Left lung (tissue), 10 donors: Measurements from ENCODE around the gene NEURL3. TPM values are rescaled to one million over a fixed set of nuclear protein-coding genes. Genes with fewer than 3 reads are reported as not detected.

Experiments used
- ATAC-seq: fragments of 200-7000 bp; cut with Tn5 transposase; one replicate; pipeline ENCODE4 v1.9.1; 2020; ENCODE audit warnings: moderate library complexity
- DNase-seq, 4 donors: peaks; one replicate each; pipeline ENCODE4 v3.0.0-alpha.2; 2013 to 2020
- H3K27ac ChIP-seq, 2 donors: fragments of 200-600 bp; sonication (generic) in 1 of 2; one replicate each; pipeline versions ENCODE4 v1.5.0 to v1.8.0; 2020 to 2021
- H3K27me3 ChIP-seq, 2 donors: fragments of 200-600 bp; sonication (generic) in 1 of 2; one replicate each; pipeline versions ENCODE4 v1.5.0 to v1.8.0; 2020 to 2021
- H3K36me3 ChIP-seq, 2 donors: fragments of 200-600 bp; sonication (generic) in 1 of 2; one replicate each; pipeline versions ENCODE4 v1.5.0 to v1.8.0; 2020 to 2021
- H3K4me1 ChIP-seq, 2 donors: fragments of 200-600 bp; one replicate each; pipeline ENCODE4 v1.8.0; 2021
- H3K4me3 ChIP-seq, 2 donors: fragments of 200-600 bp; sonication (generic) in 1 of 2; one replicate each; pipeline versions ENCODE4 v1.5.0 to v1.8.0; 2020 to 2021; ENCODE audit warnings: mild to moderate bottlenecking in 1 of 2
- H3K9me3 ChIP-seq, 2 donors: fragments of 200-600 bp; sonication (generic) in 1 of 2; one replicate each; pipeline versions ENCODE4 v1.5.0 to v1.8.0; 2020 to 2021
- intact Hi-C, 2 donors: fragments of 100-400 bp; cut with DNase I; formaldehyde crosslinking; loops; one replicate each; pipeline versions ENCODE4 v1.11.2 to v1.14.2; 2022
- polyA plus RNA-seq, 6 donors: library from polyadenylated mRNA; unstranded; fragments of 120-200 nt; gene quantifications; one replicate each; pipeline ENCODE4 v1.2.1, GENCODE V29; 2013; ENCODE audit not compliant: insufficient read length in 6 of 6
- total RNA-seq, 2 donors: library from RNA; stranded (reverse); fragmentation: NEBNext Ultra II Directional; extraction: Animal tissue kit (Norgen Biotek cat#: 25700); gene quantifications; one replicate each; pipeline ENCODE4 v1.2.1, GENCODE V29; 2021
- TF ChIP-seq, protein P1 (sequence below), 2 donors: fragments of 200-600 bp; sonication (generic) in 1 of 2; IDR thresholded peaks; one replicate each; pipeline versions ENCODE4 v1.5.0 to v1.8.0; 2021; ENCODE audit warnings: antibody characterized with exemption in 2 of 2
- donor health status: DM: no; HTN: yes; CAD: no.
- donor health status: DM: no; HTN: no; CAD: no.

NEURL3 gene
- total and polyA plus RNA-seq, 8 donors: 0.18 to 0.62 (median 0.32) TPM

- Histone ChIP-seq H3K27ac (no peak overlapping the region), H3K4me1 (no peaks in the 10 kb centered on the region), H3K36me3 (no peaks in the 10 kb centered on the region), H3K9me3 (peaks cover 0 to 11% of the 10 kb centered on the region in 2 donors), H3K4me3 (no peak overlapping the region), H3K27me3 (no peaks in the 10 kb centered on the region)
- ATAC-seq: no peak
- DNase-seq: no peak
- TF ChIP-seq, protein P1, sequence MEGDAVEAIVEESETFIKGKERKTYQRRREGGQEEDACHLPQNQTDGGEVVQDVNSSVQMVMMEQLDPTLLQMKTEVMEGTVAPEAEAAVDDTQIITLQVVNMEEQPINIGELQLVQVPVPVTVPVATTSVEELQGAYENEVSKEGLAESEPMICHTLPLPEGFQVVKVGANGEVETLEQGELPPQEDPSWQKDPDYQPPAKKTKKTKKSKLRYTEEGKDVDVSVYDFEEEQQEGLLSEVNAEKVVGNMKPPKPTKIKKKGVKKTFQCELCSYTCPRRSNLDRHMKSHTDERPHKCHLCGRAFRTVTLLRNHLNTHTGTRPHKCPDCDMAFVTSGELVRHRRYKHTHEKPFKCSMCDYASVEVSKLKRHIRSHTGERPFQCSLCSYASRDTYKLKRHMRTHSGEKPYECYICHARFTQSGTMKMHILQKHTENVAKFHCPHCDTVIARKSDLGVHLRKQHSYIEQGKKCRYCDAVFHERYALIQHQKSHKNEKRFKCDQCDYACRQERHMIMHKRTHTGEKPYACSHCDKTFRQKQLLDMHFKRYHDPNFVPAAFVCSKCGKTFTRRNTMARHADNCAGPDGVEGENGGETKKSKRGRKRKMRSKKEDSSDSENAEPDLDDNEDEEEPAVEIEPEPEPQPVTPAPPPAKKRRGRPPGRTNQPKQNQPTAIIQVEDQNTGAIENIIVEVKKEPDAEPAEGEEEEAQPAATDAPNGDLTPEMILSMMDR (IDR thresholded peaks at IDR 0.05): no peak
- intact Hi-C loops: no loop called here
Observed at GRCh38 chr2:96517079-96517478, 11.9 kb upstream of the NEURL3 start.

DNA sequence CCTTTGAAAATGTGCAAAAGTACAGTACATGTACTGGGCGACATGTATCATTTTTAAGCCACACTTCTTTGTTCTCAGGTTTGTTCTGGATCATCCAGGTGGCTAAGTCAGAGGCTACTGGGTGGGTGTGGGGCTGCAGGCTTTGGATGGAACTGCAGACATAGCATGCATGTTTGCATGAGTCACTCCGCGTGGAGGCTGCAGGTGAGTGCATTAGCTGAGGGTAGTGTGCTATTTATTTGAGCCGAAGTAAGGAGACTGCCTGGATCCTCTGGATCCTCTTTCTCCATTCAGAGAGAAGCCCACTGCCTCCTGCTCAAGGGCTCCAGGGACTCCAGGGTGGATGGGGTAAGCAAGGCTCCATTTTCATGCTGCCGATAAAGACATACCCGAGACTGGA, 9.4 kb upstream of the NEURL3 start:
- TF ChIP-seq, protein P1 (IDR thresholded peaks at IDR 0.05): no peak
- no peak overlapping the region for H3K4me3 ChIP-seq
- no peak overlapping the region for H3K27ac ChIP-seq
- ATAC-seq: no peak
- no peaks in the 10 kb centered on the region for H3K27me3 ChIP-seq
- peaks cover 0 to 11% of the 10 kb centered on the region in 2 donors for H3K9me3 ChIP-seq
- H3K36me3 ChIP-seq: no peaks in the 10 kb centered on the region
- peaks cover 0 to under 1% of the 10 kb centered on the region in 2 donors for H3K4me1 ChIP-seq
- peak in 1 of 4 donors; percentile 12 for DNase-seq
- intact Hi-C loops: no loop called here

DNA sequence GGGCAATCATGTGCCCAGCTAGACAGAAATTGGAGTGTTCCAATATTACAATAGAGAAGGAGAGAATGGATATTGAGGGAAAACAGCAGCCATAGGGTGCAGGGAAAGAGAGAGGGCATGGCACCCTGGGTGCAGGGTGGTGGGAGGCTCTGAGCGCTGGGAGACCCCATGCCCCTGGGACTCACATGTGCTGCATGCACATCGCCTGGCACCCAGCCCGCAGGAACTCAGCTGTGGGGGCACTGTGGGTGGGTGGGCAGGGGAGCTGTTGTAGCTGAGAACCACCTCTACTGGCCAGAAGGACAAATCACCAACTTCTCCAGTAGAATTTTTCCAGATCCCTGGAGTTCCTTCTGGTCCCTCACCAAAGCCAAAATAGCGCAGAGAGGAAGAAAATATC, 7.2 kb upstream of the NEURL3 start:
- Histone ChIP-seq H3K27me3 (peaks cover 0 to 6% of the 10 kb centered on the region in 2 donors), H3K4me3 (no peak overlapping the region), H3K4me1 (peaks cover 12 to 22% of the 10 kb centered on the region in 2 donors), H3K27ac (no peak overlapping the region), H3K36me3 (no peaks in the 10 kb centered on the region), H3K9me3 (peaks cover 0 to 10% of the 10 kb centered on the region in 2 donors)
- intact Hi-C loops: no loop called here
- DNase-seq (no peak), ATAC-seq (no peak)
- TF ChIP-seq, protein P1 (IDR thresholded peaks at IDR 0.05): no peak

GRCh38 chr2:96511851-96512250, 6.7 kb upstream of the NEURL3 start:
- peaks cover 0 to 5% of the 10 kb centered on the region in 2 donors for H3K9me3 ChIP-seq
- peaks cover 0 to 6% of the 10 kb centered on the region in 2 donors for H3K27me3 ChIP-seq
- DNase-seq: no peak
- TF ChIP-seq, protein P1 (IDR thresholded peaks at IDR 0.05): no peak
- H3K4me1 ChIP-seq: peaks cover 12 to 23% of the 10 kb centered on the region in 2 donors
- intact Hi-C loops: no loop called here
- H3K4me3 ChIP-seq: no peak overlapping the region
- no peak for ATAC-seq
- H3K27ac ChIP-seq: no peak overlapping the region
- no peaks in the 10 kb centered on the region for H3K36me3 ChIP-seq

GRCh38 chr2:96510931-96511595, 5.9 kb upstream of the NEURL3 start:
- intact Hi-C loops: no loop called here
- Histone ChIP-seq H3K27me3 (peaks cover 0 to 6% of the 10 kb centered on the region in 2 donors), H3K27ac (no peak overlapping the region), H3K4me1 (peaks cover 12 to 23% of the 10 kb centered on the region in 2 donors), H3K9me3 (no peaks in the 10 kb centered on the region), H3K4me3 (no peak overlapping the region), H3K36me3 (no peaks in the 10 kb centered on the region)
- ATAC-seq (no peak), DNase-seq (no peak)
- TF ChIP-seq, protein P1 (IDR thresholded peaks at IDR 0.05): no peak
